ENCODE results near the gene HOMER3.
A peak's percentile ranks its signal among the peaks of the same experiment; 100 is the strongest.

HOMER3 gene

DNA sequence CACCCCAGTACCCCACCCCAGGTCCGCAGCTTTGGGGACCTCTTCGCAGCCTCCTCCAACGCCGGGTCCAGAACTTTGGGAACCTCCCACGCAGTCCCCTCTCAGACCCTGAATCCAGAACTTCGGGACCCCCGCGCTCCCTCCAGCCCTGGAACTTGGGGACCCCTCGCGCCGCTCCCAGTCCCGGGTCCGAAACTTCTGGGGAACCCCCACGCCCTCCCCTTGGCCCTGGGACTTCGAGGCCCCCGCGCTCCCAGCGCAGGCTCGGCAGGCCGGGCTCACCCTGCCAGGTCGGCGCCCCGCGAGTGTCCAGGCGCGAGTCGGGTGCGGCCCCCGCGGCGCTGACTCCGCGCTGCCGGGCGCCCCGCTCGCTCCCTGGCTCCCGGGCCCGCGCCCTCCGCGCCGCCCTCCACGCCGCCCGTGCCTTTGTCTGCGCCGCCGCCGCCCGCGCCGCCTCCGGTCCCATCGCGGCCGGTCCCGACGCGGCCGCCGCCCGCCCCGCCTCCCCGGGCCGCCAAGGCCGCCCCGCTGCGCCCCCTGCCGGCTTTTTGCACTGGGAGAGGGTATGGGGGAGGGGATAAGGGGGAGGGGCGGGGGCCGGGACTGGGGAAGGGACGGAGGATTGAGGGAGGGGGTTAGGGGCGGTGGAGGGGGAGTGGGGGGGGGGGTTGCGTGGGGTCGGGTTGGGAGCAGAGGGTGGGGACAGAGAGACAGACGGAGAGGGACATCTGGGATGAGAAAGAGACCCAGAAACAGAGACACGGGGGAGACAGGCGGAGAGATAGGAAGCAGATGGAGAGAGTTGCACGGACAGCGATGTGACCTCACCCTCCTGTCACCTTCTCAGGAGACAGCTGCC is at the start of gene HOMER3:
Gene HOMER3 (minus strand): TSS at position 449 of the 859 bp plus-strand sequence. CDS start 2,235 bp downstream, outside the sequence.
- TF ChIP-seq POLR2A (IDR thresholded peaks at IDR 0.05; ENCODE audit: low read length) (no peak), GATA1 (IDR thresholded peaks at IDR 0.05; ENCODE audit: low read depth, low read length) (no peak)
- peak; percentile 66 to 81 for DNase-seq

DNA sequence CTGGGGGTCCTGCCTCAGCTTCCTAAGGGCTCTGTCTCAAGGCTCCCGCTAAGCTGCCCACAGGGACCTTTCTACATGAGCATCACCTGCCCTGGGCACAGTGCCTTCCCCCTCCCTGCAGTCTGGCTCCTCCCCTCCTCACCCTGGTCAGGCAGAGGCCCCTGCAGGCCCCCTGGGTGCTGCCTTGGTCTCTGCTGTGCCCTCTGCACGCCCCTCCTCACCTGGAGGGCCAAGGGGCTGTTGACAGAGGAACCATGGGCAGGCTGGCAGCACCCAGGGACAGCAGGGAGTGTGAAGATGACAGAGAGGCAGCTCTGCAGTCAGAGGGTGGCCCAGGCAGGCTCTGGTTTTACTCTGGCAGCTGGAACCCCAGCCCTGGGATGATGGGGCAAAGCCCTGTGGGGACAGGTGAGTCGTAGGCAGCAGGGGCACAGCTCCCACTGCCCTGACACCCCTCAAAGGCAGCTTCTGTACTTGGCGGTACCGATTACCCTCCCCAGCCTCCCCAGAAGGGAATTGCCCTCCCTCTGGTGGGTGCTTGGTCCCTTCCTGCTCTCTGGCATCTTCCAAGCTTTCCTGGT is 49.2 kb upstream of the HOMER3 start:
- no peak for DNase-seq

DNA sequence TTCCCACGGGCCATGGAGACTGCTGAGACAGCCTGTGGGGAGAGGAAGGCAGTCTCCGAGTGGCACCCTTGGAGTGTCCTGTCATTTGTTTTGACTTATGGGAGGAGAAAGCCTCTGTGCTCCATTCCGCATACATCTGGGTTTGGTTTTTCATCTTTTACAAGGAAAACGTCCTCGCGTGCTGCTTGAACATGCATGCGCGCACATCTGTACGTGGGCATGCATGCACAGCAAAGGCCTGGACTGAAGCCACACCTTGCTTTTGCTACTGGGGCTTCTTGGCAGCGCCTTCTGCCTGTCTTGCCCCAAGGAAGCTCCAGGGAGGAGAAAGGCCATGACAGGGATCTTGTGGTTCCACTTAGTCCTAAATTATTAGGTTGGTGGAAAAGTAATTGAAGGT is 48.3 kb upstream of the HOMER3 start:
- DNase-seq = no peak
- TF ChIP-seq GATA1 (IDR thresholded peaks at IDR 0.05; ENCODE audit: low read depth, low read length) (no peak), POLR2A (IDR thresholded peaks at IDR 0.05; ENCODE audit: low read length) (no peak)

More for the DNA sequence above, 49.2 kb upstream of the HOMER3 start:
- TF ChIP-seq GATA1 (IDR thresholded peaks at IDR 0.05; ENCODE audit: low read depth, low read length) (no peak), POLR2A (IDR thresholded peaks at IDR 0.05; ENCODE audit: low read length) (no peak)

DNA sequence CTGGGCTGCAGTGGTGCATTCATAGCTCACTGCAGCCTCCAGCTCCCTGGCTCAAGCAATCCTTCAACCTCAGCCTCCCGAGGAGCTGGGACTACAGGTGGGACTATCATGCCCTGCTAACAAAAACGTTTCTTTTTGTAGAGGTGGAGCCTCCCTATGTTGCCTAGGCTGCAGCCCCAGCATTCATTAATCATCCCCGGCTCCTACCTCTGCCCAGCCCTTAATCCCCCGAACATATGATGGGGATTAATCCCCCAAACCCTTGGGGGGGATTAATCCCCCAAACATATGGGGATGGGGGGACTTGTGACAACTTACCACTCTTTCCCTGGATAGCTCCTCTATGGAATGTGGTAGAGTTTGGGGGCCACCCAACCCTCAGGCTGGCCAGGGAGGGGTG is 46.4 kb upstream of the HOMER3 start:
- DNase-seq = no peak
- TF ChIP-seq GATA1 (IDR thresholded peaks at IDR 0.05; ENCODE audit: low read depth, low read length) = no peak

DNA sequence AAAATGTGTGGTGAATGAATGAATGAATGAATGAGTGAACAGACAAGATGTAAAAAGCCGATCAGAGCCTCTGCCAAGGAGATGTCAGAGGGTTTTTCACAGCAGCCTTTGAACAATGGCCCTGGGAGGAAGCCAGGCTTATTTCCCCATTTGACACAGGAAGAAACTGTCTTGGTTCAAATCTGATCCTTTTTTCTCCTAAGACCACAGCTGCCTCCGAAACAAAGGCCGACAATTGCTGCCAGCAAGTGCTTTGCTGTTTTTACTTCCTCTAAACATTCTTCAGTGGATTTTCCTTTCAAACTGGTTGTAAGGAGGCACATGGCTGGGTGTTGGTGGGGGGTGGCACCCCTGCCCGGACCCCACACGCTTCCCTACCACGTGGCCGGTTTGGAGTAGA is 44.2 kb upstream of the HOMER3 start:
- TF ChIP-seq GATA1 (IDR thresholded peaks at IDR 0.05; ENCODE audit: low read depth, low read length) (no peak), POLR2A (IDR thresholded peaks at IDR 0.05; ENCODE audit: low read length) (no peak)
- DNase-seq = no peak

DNA sequence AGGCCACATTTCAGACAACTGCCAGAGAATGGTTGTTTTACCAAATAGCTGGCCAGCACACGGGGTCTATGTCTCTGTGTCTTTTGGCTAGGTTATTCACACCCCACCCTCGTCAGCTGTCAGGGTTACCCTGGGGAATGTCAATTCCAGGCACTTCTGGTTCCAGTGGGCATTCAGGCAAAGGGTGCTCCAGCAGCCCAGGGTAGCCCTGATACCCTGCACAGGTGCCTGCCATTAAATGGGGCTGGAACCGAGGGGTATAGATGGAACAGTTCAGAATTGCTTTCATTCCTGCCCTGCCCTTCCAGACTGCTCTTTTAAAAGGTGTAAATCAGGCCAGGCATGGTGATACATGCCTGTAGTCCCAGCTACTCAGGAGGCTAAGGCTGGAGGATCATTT is 43.2 kb upstream of the HOMER3 start:
- DNase-seq = no peak
- TF ChIP-seq POLR2A (IDR thresholded peaks at IDR 0.05; ENCODE audit: low read length) (no peak), GATA1 (IDR thresholded peaks at IDR 0.05; ENCODE audit: low read depth, low read length) (no peak)

DNA sequence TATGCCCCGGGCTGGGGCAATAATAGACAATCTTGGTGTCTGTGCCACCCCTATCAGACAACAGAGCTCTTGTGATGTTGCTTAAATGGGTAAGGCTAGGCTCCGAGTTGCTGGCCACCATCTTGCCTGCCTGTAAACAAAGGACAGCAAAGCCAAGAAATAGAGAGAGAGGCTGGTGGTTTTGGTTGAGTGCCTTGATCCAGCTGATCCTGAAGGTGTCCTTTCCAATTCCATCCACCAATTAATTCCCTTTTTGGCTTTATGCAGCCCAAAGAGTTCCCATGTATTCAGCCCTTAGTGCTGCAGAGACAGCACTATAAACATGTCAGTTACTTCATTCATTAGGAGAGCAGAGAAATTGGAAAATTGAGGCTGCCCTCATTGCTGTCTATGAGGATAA is 41.7 kb upstream of the HOMER3 start:
- no peak for DNase-seq
- TF ChIP-seq GATA1 (IDR thresholded peaks at IDR 0.05; ENCODE audit: low read depth, low read length) = no peak
- no peak for TF ChIP-seq POLR2A (IDR thresholded peaks at IDR 0.05; ENCODE audit: low read length)

DNA sequence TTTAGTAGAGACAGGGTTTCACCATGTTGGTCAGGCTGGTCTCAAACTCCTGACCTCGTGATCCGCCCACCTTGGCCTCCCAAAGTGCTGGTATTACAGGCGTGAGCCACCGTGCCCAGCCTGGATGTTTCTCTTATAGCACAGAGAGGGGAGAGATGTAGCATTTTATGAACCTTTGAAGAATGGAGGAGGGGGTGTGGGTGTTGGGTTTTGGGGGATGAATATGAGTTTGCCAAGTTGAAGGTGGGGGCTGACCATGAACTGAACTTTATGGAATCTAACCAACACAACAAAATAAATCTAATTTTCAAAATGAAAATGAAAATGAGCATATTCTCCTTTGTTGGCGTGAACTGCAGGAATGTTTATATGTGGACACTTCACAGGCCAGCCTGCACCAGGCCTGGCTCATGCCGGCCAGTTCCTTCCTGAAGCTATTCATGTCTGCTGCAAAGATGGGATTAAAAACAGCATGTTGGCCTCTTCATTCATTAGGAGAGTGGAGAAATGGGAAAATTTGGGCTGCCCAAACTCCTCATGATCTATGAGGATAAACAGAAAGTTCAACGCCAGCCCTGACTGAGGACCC is 39.5 kb upstream of the HOMER3 start:
- no peak for DNase-seq
- no peak for TF ChIP-seq POLR2A (IDR thresholded peaks at IDR 0.05; ENCODE audit: low read length)
- TF ChIP-seq GATA1 (IDR thresholded peaks at IDR 0.05; ENCODE audit: low read depth, low read length) = no peak

DNA sequence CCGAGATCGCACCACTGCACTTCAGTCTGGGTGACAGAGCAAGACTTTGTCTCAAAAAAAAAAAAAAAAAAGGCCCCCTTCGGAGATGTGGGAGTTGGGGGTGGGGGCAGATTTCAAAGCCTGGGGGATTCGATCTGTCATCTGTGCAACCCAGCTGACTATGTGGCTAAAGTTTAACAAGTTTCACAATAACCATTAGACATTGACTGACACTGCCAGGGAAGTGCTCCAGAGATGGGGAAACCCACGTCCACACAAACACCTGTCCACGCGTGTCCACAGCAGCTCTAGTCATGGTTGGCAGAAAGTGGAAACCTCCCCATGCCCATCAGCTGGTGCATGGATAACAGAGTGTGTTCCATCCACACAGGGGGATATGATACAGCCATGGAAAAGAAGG is 37.6 kb upstream of the HOMER3 start:
- DNase-seq = no peak
- TF ChIP-seq POLR2A (IDR thresholded peaks at IDR 0.05; ENCODE audit: low read length) (no peak), GATA1 (IDR thresholded peaks at IDR 0.05; ENCODE audit: low read depth, low read length) (no peak)

DNA sequence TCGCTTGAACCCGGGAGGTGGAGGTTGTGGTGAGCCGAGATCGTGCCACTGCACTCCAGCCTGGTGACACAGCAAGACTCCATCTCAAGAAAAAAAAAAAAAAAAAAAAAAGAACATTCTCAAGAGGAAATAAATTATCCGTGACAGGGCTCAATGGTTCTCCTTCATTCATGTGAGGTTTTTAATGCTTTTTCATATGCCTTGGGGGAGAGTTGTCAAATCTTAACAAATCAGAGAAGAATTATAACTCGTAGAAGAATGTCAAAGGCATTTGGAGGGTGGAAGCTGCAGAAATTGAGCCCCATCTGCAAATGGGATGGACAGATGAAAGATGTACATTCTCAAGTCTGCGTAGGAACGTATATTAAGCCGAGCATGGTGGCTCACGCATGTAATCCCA is 34.9 kb upstream of the HOMER3 start:
- no peak for DNase-seq
- no peak for TF ChIP-seq POLR2A (IDR thresholded peaks at IDR 0.05; ENCODE audit: low read length)
- TF ChIP-seq GATA1 (IDR thresholded peaks at IDR 0.05; ENCODE audit: low read depth, low read length) = no peak

DNA sequence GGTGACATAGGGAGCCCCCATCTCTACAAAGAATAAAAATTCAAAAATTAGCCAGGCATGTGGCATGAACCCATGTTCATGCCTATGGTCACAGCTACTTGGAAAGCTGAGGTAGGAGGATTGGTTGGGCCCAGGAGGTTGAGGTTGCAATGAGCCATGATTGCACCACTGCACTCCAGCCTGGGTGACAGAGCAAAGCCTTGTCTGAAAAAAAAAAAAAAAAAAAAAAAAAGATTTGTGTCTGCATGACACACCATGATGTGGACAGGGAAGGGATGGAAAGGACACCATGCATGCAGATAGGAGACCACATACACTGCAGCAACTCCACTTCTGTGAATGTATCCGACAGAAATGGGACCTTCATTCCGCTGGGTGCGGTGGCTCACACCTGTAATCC is 34.0 kb upstream of the HOMER3 start:
- TF ChIP-seq GATA1 (IDR thresholded peaks at IDR 0.05; ENCODE audit: low read depth, low read length) (no peak), POLR2A (IDR thresholded peaks at IDR 0.05; ENCODE audit: low read length) (no peak)
- DNase-seq = no peak

DNA sequence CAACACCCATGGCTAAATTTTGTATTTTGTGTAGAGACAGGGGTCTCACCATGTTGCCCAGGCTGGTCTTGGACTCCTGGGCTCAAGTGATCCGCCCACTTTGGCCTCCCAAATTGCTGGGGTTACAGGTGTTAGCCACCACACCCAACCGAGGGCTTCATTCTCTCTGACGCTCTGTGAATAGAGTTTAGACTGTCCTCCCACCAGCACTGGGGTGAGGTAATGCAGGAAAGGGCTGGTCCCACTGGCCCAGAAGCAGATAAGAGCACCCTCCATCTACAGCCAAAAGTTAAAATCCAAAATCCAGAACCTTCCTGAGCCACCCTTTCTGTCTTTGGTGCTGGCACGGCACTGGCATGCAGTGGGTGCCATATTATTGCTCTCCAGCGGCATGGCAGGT is 31.8 kb upstream of the HOMER3 start:
- TF ChIP-seq POLR2A (IDR thresholded peaks at IDR 0.05; ENCODE audit: low read length) (no peak), GATA1 (IDR thresholded peaks at IDR 0.05; ENCODE audit: low read depth, low read length) (no peak)
- DNase-seq = no peak

DNA sequence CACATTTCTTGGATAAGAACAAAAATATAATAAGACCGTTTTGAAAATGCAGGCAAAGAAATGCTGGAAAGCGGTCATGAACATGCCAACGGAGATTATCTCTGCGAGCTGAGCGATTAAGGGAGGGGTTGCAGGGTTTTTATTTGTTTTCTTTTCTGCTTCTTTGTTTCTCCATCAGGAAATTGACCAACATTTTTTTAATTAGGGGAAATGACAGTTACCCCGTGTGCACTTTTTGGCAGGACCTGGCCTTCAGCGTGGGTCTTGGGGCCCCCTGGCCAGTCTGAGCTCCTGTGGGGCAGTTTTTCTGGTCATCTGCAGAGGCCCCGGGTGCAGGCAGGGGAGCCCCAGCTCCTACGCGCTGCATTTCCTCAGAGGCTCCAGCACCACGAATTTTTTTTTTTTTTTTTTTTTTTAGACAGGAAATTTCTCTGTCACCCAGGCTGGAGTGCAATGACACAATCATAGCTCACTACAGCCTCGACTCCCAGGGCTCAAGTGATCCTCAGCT is 31.3 kb upstream of the HOMER3 start:
- no peak for TF ChIP-seq GATA1 (IDR thresholded peaks at IDR 0.05; ENCODE audit: low read depth, low read length)
- TF ChIP-seq POLR2A (IDR thresholded peaks at IDR 0.05; ENCODE audit: low read length) = no peak
- no peak for DNase-seq

DNA sequence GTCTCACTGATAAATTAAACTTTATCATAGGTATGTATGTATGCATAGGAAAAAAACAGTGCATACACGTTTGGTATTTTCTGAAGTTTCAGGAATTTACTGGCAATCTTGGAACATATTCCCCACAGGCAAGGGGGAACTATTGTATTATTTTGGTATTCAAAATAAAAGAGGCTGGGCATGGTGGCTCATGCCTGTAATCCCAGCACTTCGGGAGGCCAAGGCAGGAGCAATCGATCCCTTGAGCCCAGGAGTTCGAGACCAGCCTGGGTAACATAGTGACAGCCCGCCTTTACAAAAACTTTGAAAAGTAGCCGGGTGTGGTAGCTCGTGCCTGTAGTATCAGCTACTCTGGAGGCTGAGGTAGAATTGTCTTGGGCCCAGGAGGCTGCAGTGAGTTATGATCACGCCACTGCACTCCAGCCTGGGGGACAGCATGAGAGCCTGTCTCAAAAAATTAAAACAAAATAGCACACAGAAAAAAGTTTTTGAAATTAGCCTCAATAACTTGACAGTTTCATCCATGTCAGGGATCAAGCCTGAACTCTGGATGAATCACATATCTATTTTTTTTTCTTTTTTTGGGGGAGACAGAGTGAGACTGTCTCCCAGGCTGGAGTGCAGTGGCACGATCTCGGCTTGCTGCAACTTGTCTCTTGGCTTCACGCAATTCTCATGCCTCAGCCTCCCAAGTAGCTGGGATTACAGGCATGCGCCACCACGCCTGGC is 29.1 kb upstream of the HOMER3 start:
- no peak for TF ChIP-seq POLR2A (IDR thresholded peaks at IDR 0.05; ENCODE audit: low read length)
- TF ChIP-seq GATA1 (IDR thresholded peaks at IDR 0.05; ENCODE audit: low read depth, low read length) = no peak
- no peak for DNase-seq

Data from erythroblast (primary cell).